PC-9 (cell line): ENCODE measurements around the gene SYTL1. TPM values are rescaled to one million over a fixed set of nuclear protein-coding genes. Genes with fewer than 3 reads are reported as not detected.

ENCODE experiments used
- BruUV-seq: library from RNA; stranded (reverse); fragments of 400-500 nt; replicated peaks from 2 replicates; lab custom pipeline; 2021; lab: Mats Ljungman, UMichigan
- CTCF ChIA-PET: fragments of 300-600 bp; sonication (Branson Sonifier 250); formaldehyde crosslinking; loops from one replicate; lab custom pipeline; 2022; ENCODE audit warnings: antibody characterized with exemption; lab: Charles Lee
- POLR2A ChIA-PET: fragments of 300-600 bp; sonication (Branson Sonifier 250); formaldehyde crosslinking; loops from one replicate; lab custom pipeline; 2022; ENCODE audit warnings: antibody characterized with exemption; ENCODE audit not compliant: unreplicated experiment; lab: Charles Lee
- DNase-seq, 2 experiments: peaks; one replicate each; pipeline versions ENCODE4 v3.0.0 to v3.0.0-alpha.2; 2015 to 2022; ENCODE audit warnings: mixed read lengths in 1 of 2
- H2AFZ ChIP-seq: fragments of 200-600 bp; sonication (generic); 2 replicates; pipeline ENCODE4 v1.8.1; 2017; ENCODE audit warnings: antibody characterized with exemption
- H3F3A ChIP-seq: fragments of 200-600 bp; sonication (generic); 2 replicates; pipeline ENCODE4 v1.8.1; 2017; ENCODE audit warnings: antibody characterized with exemption, mild to moderate bottlenecking, low read depth; ENCODE audit not compliant: insufficient read depth
- H3K27ac ChIP-seq: fragments of 200-600 bp; sonication (generic); 2 replicates; pipeline ENCODE4 v1.6.1; 2016; ENCODE audit warnings: mixed run types
- H3K27me3 ChIP-seq: fragments of 200-600 bp; sonication (generic); 2 replicates; pipeline ENCODE4 v1.6.1; 2016; ENCODE audit warnings: low read depth, mixed run types; ENCODE audit not compliant: insufficient read depth
- H3K36me3 ChIP-seq: fragments of 200-600 bp; sonication (generic); 2 replicates; pipeline ENCODE4 v1.6.1; 2016; ENCODE audit warnings: low read depth, mixed run types
- H3K4me1 ChIP-seq: fragments of 200-600 bp; sonication (generic); replicated peaks from 2 replicates; pipeline ENCODE4 v1.6.1; 2016; ENCODE audit warnings: mixed run types; ENCODE audit not compliant: insufficient read depth
- H3K4me2 ChIP-seq: fragments of 200-600 bp; sonication (generic); 2 replicates; pipeline ENCODE4 v1.6.1; 2017; ENCODE audit warnings: mixed run types
- H3K4me3 ChIP-seq: fragments of 200-600 bp; sonication (generic); 2 replicates; pipeline ENCODE4 v1.6.1; 2016; ENCODE audit warnings: mixed run types
- H3K79me2 ChIP-seq: fragments of 200-600 bp; sonication (generic); 2 replicates; pipeline ENCODE4 v1.6.1; 2017; ENCODE audit warnings: low read depth, mixed run types
- H3K9me2 ChIP-seq: fragments of 200-600 bp; sonication (generic); 2 replicates; pipeline ENCODE4 v1.8.1; 2017; ENCODE audit warnings: mild to moderate bottlenecking; ENCODE audit not compliant: insufficient read depth
- H3K9me3 ChIP-seq: fragments of 200-600 bp; sonication (generic); 2 replicates; pipeline ENCODE4 v1.8.1; 2016; ENCODE audit warnings: low read depth; ENCODE audit not compliant: insufficient read depth
- H4K20me1 ChIP-seq: fragments of 200-600 bp; sonication (generic); 2 replicates; pipeline ENCODE4 v1.8.1; 2017; ENCODE audit not compliant: insufficient read depth
- CTCF ChIP-seq: fragments of 200-600 bp; sonication (generic); conservative IDR thresholded peaks from 2 replicates; pipeline ENCODE4 v1.6.1; 2017; ENCODE audit warnings: mixed run types, antibody characterized with exemption, mild to moderate bottlenecking, moderate library complexity
- EZH2 ChIP-seq: fragments of 200-600 bp; sonication (generic); IDR thresholded peaks from 2 replicates; pipeline ENCODE4 v1.8.0; 2017; ENCODE audit warnings: antibody characterized with exemption, low read depth
- intact Hi-C: fragments of 100-400 bp; cut with micrococcal nuclease; formaldehyde crosslinking; loops from one replicate; pipeline ENCODE4 v1.10.0; 2022; ENCODE audit not compliant: unreplicated experiment
- total RNA-seq: library from RNA; stranded (reverse); gene quantifications from 2 replicates; pipeline ENCODE4 v1.2.3, GENCODE V29; 2021

Gene SYTL1
- total RNA-seq, 1 experiment from 2014 or later = 43.7 TPM

GRCh38 chr1:27345272-27345671 lies 3.5 kb downstream of the SYTL1 start:
- no peak for DNase-seq
- H3K4me1 ChIP-seq = peaks cover 26% of the 10 kb centered on the region
- H3K4me3 ChIP-seq = no peak overlapping the region
- intact Hi-C loops = no loop called here
- TF ChIP-seq CTCF = no peak
- no peak for TF ChIP-seq EZH2
- no TSS peak for BruUV-seq
- no peaks in the 10 kb centered on the region for H3K79me2 ChIP-seq
- peaks cover 20% of the 10 kb centered on the region; the same call in 1 of the 2 replicates for H3F3A ChIP-seq
- no peaks in the 10 kb centered on the region for H3K9me3 ChIP-seq
- no peaks in the 10 kb centered on the region for H3K9me2 ChIP-seq
- POLR2A ChIA-PET = interaction anchor here (0.6 kb wide), 1 partner anchor 1528 kb away, joined by 11 read pairs; no protein-coding TSS in a partner anchor
- no peaks in the 10 kb centered on the region for H3K27me3 ChIP-seq
- H4K20me1 ChIP-seq = no peaks in the 10 kb centered on the region
- H3K36me3 ChIP-seq = no peaks in the 10 kb centered on the region
- CTCF ChIA-PET = no interaction called here
- no peak overlapping the region for H3K27ac ChIP-seq
- no peak overlapping the region for H2AFZ ChIP-seq
- H3K4me2 ChIP-seq = no peak overlapping the region

DNA sequence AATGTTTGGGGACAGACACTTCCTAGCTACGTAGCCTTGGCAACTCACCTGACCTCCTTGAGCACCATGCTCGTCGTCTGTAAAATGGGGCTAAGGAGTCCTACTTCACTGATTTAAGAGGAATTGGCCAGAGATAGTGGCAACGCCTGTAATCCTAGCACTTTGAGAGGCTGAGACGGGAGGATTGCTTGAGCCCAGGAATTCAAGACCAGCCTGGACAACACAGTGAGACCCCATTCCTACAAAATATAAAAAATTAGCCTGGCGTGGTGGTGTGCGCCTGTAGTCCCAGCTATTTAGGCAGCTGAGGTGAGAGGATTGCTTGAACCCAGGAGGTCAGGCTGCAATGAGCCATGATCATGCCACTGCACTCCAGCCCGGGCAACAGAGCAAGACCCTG lies 4.5 kb downstream of the SYTL1 start:
- Histone ChIP-seq H3F3A (peaks cover 11% of the 10 kb centered on the region; the same call in 1 of the 2 replicates), H3K27me3 (no peaks in the 10 kb centered on the region), H3K79me2 (no peaks in the 10 kb centered on the region), H2AFZ (no peak overlapping the region), H3K4me1 (peaks cover 16% of the 10 kb centered on the region), H3K9me3 (no peaks in the 10 kb centered on the region), H4K20me1 (no peaks in the 10 kb centered on the region), H3K4me2 (no peak overlapping the region), H3K9me2 (no peaks in the 10 kb centered on the region), H3K4me3 (no peak overlapping the region), H3K36me3 (no peaks in the 10 kb centered on the region), H3K27ac (no peak overlapping the region)
- CTCF ChIA-PET = no interaction called here
- intact Hi-C loops = no loop called here
- TF ChIP-seq EZH2 = no peak
- TF ChIP-seq CTCF = no peak
- POLR2A ChIA-PET = no interaction called here
- no peak for DNase-seq
- BruUV-seq = no TSS peak

DNA sequence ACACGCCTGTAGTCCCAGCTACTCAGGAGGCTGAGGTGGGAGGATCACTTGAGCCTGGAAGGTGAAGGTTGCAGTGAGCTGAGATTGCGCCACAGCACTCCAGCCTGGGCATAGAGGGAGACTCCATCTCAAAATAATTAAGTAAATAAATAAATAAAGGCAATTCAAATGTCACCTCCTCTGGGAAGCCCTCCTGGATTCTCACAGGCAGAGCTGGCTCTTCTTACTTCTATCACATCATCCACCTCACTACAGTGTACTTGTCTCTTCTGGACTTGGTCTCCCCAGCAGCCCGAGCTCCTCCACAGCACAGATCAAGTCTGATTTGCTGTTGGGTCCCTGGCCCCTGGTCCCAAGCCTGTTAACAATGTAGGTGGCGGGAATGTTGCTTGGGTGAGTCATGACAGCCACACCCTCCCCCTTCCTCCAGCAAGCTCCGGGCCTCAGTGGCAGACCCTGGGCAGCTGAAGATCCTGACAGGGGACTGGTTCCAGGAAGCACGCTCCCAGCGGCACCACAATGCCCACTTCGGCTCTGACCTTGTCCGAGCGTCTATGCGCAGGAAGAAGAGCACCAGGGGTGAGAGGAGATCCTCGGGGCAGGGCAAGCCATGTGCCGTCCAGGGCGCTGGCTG lies 5.3 kb downstream of the SYTL1 start:
- H3K9me3 ChIP-seq = no peaks in the 10 kb centered on the region
- CTCF ChIA-PET = no interaction called here
- H3K27ac ChIP-seq = no peak overlapping the region
- POLR2A ChIA-PET = interaction anchor here (0.8 kb wide), 1 partner anchor 18 kb away, joined by 24 read pairs; no protein-coding TSS in a partner anchor
- no peaks in the 10 kb centered on the region for H3K36me3 ChIP-seq
- no peaks in the 10 kb centered on the region for H3K79me2 ChIP-seq
- H3F3A ChIP-seq = peaks cover 11% of the 10 kb centered on the region; the same call in 1 of the 2 replicates
- no TSS peak for BruUV-seq
- no peaks in the 10 kb centered on the region for H3K9me2 ChIP-seq
- H3K4me3 ChIP-seq = no peak overlapping the region
- peak in 1 of 2 experiments; percentile 19 for DNase-seq
- no peak overlapping the region for H2AFZ ChIP-seq
- TF ChIP-seq EZH2 (no peak), CTCF (no peak)
- intact Hi-C loops = no loop called here
- H3K27me3 ChIP-seq = no peaks in the 10 kb centered on the region
- H3K4me1 ChIP-seq = peaks cover 11% of the 10 kb centered on the region
- H3K4me2 ChIP-seq = no peak overlapping the region
- no peaks in the 10 kb centered on the region for H4K20me1 ChIP-seq
